LHCN-M2 (cell line): ENCODE data around the gene LRRC49. TPM values are rescaled to one million over a fixed set of nuclear protein-coding genes. Genes with fewer than 3 reads are reported as not detected.

Experiments
- DNase-seq: peaks from one replicate; pipeline ENCODE4 v3.0.0-alpha.2; 2012; ENCODE audit warnings: low read depth
- total RNA-seq: library from RNA; depleted of rRNA; stranded (reverse); fragments of >200 nt; gene quantifications from 2 replicates; pipeline ENCODE4 v1.2.3, GENCODE V29; 2014

Gene LRRC49
- total RNA-seq, 1 experiment from 2014 or later, result 4.9 TPM

DNA sequence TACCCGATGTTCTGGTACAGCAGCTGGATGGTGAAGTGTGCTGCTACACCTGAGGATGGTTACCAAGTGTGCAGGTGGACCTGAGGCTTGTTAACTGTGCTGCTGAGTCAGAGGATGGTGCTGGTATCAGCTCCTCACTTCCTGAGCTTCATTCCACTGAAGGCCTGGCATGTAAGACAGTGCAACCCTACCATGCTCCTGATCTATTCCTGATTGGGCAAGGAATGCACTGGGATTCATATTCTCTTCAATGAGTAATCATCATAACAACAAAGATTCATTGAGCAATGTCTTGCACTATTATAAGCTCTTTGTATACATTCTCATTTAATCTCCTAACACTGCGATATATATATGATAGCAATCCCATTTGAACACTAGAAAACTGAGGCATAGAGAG is 159.7 kb downstream of the LRRC49 start:
- peak; percentile 49 for DNase-seq

DNA sequence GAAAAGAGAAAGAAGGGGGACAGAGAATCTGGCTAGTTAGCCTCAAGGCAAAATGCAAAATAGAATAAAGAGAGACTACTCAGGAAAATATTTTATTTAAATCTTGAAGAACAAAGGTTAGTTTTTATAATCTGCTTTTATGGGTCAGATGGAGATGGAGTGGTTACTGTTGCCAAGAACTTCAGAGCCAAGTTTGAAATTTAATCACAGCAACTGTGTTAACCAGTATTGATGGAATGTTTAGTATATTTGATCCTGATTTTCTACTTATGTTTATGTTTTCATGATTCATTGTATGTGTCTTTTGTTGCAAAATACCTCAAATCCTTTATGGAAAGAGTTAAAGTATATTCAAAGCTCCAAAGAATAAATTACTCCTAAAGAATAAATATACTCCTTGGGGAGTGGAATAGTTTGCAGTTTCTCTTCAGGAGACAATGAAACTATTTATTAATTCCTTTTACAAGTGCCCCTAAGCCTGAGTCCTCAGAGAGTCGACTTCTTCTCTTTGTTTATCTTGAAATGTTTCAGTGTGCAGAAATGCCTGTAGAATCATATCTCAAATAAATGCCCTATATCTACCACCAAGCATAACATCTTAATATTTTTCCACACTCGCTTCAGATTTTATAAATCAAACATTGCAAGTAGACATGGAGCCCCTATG is 161.8 kb downstream of the LRRC49 start:
- peak; percentile 25 for DNase-seq

DNA sequence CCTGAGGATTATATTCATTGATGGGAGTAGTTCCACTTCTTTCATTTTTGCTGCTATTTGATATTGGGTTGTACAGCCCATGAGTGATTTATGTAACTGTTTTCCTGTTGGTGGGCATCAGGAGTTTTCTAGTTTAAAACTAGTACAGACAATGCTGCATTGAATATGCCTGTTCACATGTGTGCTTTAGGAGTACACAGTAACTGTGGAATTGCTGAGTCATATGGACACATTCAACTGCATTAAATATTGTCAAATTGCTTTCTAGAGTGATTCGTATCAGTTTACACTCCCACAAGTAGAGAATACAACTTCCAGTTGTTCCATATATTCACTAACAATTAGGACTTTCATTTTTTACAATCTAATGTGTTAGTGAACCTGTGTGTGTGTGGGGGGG is 162.8 kb downstream of the LRRC49 start:
- DNase-seq, result peak; percentile 65

DNA sequence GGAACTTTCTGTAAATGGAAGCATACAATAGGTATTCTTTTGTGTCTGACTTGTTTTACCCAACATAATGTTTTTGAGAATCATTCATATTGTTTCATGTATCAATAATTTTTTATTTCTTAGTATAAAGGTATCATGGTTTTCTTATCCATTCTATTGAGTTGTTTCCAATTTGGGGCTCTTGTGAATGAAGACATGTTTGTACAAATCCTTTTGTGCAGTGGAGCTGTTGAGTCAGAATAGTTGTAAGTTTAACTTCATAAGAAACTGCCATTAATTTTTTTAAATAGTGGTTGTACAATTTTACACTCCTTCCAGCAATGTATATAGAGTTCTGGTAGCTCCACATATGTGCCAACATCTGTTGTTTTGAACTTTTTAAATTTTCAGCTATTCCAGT is 163.5 kb downstream of the LRRC49 start:
- DNase-seq, result no peak

DNA sequence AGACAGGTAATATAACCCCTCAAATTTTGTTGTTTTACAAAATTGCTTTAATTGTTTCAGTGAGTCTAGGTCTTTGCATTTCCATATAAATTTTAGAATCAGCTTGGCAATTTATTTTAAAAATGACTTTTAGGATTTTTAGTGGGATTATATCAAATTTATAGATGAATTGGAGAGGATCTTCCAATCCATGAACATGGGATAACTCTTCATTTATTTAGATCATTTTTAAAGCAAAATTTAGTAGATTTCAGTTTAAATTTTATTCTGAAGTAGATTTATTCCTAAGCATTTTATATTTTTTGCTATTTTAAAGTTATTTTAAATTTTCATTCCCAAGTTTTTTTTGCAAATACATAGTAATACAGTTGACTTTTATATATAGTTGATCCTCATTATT is 164.5 kb downstream of the LRRC49 start:
- no peak for DNase-seq

DNA sequence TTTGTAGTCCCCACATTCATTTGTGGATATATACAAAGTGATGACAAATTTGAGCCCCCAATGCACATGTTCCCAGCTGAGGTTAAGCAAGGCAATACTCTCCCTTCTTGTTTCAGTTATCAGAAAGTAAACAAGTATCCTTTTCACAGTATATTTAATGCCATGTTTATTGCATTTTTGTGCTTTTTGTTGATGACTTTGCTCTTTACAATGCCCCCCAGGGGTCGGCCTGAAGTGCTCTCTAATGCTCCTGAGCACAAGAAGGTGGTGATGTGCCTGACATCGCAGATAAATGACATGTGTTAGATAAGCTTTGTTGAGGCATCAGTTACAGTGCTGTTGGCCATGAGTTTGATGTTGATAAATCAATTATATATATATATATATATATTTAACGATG is 165.0 kb downstream of the LRRC49 start:
- no peak for DNase-seq

DNA sequence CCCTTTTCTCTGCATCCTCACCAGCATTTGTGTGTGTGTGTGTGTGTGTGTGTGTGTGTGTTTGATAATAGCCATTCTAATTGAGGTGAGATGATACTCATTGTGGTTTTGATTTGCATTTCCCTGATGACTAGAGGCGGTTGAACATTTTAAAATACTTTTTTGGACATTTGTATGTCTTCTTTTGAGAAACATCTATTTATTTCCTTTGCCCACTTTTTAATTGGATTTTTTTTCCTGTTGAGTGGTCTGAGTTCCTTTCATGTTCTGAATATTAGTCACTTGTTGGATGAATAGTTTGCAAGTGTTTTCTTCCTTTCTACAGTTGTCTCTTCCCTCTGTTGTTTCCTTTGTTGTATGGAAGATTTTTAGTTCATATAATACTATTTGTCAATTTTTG is 168.4 kb downstream of the LRRC49 start:
- peak; percentile 51 for DNase-seq

DNA sequence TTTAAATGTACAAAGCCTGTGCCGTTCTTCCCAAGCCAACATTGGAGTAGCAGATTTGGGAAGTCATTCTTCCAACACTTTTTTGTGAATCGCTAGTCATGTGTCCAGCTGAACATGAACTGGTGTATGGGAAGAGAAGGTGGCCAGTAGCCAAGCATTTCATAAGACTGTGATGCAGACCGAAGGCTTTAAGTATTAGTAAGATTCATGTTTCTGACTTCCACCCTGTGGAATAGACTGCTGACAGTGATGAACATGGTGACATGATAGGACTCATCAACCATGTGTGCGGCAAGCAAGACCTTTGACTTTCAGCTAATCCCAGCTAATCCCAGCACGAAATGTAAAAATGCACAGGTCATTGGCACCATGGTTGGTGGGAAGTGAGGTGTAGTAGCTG is 174.4 kb downstream of the LRRC49 start:
- peak; percentile 79 for DNase-seq

DNA sequence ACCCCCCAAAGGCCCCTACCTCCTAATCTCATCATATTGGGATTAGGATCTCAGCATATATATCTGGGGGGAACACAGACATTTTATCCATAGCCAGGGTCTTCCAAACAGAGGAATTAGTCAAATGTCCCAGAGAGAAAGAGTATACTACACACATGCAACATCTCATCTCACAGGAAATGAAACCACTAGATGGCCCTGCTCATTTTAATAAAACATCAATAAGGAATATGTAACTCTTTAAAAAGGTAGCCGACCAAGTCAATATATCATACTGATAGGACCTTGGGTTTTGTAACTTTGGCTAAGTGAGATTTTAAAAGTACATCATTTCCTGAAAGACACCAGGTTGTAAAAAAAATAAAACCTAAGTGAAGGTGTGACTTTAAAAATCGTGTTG is 177.1 kb downstream of the LRRC49 start:
- no peak for DNase-seq

DNA sequence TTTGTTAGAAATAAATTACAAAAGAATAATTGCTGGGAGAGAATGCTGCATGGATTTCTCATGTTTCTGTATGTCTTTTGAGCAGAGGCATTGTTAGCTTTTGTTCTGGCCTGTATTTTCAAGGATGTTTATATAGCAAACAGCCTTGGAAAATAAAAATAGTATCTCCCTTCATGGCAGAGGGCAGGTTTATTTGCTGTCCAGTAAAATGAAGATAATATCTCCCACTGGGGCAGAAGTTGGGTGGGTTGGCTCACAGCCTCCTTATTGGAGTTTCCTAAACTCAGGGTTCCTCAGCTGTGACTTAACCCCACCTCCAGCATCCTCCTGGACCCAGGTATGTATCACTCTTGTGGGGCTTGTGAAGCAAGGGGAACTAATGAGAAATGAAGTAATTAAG is 178.9 kb downstream of the LRRC49 start:
- no peak for DNase-seq

DNA sequence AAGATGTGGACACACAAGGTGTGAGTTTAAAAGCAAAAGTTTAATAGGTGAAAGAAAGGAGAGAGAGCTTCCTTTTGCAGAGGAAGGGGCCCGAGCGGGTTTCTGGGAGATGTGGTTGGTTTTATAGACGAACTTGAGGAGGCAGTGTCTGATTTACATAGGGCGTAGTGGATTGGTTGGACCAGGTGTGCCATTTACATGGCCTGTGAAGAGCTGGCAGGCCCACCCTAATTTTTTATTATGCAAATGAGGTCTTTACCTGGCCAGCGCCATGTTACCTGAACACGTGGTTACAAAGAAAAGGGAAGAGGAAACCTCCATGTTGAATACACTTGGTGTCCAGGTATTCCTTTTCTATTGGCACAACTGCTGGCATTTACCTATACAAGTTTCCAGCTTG is 179.8 kb downstream of the LRRC49 start:
- DNase-seq, result no peak

DNA sequence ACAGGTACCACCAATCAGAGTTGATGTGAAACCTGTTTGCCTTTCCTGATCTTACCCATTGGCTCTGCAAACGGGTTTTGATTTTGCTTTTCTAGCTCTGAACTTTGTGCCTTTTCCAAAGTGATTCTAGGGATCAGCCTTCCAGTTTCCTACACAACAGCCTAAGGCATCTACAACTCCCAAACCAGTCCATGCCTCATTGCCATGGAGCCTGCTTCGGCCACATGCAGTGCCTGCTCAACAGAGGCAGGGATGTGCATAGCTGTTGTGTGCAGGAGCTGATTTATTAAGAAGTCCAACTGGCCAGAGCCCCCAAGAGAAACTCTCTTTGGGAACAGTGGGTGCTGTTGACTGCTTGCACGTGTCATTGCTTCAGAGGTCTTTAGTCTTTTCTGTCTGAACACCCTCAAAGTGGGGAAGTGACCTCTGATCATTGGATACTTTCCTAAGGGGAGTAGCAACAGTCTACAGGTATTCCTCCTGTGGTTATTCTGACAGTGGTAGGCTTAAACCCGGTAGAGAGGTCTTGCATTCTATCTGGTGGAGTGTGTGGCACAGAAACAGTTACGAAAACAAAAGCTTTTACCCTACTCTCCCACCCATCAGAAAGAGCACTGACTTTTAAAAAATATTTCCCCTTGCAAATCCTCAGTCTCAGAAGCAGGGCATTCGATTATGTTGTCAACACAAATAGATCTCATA is 186.0 kb downstream of the LRRC49 start:
- DNase-seq, result no peak

DNA sequence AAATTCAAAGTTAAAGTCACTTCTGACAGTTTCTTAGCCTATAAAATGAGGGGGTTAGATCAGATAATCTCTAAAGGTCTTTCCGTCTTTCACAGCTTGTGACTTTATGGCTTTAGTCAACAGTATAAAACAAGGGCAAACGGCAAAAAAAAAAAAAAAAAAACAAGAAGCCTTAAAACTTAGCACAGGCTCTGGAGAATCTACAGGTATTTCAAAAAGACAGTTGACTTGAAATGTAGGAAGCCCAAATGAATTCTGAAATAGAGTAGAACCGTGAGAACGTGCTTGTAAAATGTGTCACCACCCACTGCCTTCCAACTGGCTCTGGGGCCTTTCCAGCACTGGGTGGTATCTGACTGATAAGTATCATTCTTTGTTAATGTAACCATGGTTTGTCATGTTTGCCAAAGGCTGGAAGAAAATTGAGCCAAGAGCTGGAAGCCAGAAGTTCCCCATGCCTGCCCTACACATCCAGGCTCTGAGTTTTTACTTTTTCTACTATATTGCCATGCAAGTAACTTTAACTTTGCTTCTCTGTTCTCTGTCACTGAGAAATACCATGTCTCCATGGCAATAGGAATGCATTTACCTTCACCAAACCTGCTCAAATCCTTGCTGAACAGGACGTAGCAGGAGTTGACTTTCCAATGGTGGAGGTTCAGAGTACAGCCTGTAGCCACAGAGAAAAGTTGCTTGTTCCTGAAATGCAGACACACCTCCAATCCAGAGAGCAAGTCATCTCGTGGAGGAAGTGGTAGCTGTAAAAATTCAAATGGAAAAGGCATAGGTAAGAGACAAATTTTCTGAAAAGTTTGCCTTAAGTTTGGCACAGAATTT is 186.8 kb downstream of the LRRC49 start:
- peak; percentile 68 for DNase-seq

DNA sequence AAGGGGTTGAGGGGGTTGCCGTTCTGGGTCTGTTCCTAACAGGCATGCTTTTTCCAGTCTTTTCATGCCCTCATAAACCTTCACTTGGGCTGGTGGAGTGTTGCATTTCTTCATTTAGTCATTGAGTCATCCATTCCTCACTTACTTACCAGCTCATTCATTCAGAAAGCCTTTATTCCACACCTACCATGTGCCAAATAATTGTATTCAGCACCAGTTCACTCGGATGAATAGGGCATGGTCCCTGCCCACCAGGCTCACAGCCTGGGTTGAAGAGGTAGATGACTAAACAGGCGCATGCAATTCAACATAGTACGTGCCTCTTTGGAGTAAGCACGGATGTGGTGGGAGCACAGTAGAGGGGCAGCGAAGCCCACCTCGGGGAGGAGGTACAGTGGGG is 187.5 kb downstream of the LRRC49 start:
- no peak for DNase-seq

DNA sequence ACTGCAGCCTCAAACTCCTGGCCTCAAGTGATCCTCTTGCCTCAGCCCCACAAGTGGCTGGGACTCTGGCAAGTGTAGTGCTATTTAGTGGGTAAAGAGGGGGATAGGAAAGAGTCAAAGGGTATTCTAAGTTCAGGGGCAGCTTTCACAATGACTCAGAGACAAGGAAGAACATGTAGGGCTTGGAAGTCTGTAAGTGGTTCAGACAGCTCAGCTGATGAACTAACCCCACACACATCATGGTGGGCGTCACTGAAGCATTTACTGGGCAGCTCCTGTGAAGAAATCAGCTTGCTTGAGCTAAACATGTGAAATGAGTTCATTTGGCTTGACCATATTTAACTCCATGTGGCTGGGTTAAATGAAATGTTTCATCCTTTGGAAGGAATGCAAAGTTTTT is 188.1 kb downstream of the LRRC49 start:
- peak; percentile 43 for DNase-seq

DNA sequence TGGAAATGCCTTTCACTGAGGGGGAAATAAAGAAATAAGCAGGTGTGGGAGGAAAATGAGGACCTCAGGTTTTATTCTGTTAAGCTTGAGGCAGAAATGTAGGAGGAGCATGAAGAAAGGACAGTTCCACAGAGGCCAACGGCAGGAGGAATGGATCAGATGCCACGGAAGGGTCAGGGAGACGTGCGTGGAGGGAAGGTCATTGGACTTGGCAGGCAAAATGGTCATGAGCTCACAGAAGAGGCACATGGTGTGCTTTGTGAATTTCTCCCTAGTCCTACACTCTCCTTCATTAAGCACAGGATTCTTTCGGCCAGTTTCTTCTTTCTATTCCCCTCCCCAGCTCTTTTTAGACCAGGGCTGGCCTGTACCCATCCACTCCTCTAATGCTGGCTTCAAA is 190.2 kb downstream of the LRRC49 start:
- DNase-seq, result no peak

DNA sequence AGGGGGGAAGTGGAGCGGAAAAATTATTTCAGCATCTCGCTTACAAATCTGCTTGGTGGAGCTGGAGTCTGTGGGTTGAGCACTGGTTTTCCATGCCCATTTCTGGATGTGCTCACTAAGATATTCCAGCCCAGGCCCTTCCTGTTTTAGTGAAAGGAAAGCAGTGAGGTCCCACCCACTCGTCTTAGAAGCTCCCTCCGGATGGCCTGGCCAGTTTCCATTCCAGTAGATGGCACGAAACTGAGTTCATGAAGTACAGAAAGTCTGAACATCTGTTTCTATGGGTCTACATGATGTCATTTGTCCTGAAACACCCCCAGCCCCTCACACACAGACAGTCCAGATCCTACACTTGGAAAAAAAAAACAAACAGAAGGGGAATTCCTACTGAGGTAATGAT is 190.7 kb downstream of the LRRC49 start:
- no peak for DNase-seq

DNA sequence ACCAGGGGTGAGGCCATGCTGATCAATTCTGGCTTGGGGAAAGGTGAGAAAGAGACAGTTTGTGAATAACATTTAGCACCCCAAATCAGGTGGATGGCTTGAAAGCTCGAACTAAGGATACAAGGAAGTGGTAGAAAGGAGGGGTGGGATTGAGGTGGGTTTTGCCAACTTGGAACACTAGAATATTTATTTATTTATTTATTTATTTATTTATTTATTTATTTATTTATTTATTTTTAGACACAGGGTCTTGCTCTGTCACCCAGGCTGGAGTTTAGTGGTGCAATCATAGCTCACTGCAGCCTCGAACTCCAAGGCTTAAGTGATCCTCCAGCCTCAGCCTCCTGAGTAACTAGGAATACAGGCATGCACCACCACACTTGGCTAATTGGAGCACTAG is 191.6 kb downstream of the LRRC49 start:
- no peak for DNase-seq

DNA sequence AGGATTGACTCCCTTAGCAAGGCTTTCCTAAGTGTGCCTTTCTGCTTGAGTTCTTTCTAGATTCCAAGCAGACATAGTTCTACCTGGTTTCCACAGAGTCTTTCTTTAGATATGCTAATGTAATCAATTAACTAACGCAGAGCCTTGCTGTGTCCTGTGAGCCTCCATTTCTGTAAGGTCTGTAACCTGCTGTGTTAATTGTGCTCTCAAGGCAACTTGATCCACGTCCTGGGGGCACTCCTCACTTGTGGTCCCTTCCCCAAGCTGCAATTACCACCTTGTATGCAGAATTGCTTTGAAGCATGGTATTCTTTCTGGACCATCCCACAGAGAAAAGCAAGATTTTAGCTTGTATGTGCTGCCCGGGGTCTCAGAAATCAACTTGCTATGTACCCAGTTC is 193.2 kb downstream of the LRRC49 start:
- DNase-seq, result no peak

DNA sequence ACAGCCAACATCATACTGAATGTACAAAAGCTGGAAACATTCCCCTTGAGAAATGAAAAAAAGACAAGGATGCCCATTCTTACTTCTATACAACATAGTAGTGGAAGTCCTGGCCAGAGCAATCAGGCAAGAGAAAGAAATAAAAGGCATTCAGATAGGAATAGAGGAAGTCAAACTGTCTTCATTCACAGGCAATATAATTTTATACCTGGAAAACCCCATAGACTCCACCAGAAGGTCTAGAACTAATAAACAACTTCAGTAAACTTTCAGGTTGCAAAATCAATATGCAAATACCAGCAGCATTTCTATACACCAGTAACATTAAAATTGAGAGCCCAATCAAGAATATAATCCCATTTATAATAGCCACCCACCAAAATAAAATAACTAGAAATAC is 195.5 kb downstream of the LRRC49 start:
- no peak for DNase-seq

DNA sequence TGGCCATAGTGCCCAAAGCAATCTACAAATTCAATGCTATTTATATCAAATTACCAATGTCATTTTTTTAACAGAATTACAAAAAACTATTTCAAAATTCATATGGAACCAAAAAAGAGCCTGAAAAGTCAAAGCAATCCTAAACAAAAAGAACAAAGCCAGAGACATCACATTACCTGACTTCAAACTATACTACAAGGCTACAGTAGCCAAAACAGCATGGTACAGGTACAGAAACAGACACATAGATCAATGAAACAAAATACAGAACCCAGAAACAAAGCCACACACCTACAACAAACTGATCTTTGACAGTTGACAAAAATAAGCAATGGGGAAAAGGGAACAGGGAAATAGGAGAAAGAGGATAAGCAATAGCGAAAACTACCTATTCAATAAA is 196.1 kb downstream of the LRRC49 start:
- DNase-seq, result no peak

DNA sequence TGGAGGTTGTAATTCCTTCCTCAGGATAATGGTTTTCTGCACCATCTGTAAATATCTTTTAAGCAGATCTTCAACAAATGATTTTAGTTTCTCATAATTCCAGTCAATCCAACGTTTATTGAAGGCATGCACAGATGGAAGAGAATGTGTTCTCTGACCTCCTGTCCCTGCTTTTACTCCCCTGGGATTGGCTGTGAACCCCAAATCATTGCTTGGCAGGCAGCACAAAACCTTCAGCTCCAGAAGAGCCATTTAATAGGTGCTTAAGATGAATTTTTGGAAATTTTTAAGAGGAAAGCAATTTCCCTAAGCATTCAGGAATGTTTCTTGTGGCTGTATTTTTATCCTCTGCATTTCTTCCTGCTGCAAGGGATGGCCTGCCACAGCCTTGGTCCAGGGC is 197.2 kb downstream of the LRRC49 start:
- no peak for DNase-seq

DNA sequence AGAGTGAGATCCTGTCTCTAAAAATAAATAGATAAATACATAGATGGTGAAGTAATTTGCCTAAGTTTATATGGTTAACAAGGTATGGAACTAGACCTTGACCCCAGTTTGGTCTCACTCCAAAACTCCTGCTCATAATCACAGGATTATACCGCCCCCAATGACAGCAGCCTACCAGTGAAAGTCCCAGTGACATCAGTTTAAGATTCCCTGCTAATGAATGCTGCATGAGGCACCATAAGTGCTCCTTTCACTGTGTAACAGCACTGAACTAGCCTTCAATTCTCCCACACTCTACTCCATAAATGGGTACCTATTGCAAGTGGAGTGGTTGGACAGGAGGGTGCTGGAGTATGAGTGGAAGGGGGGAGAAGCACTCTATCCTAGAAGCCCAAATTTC is 199.0 kb downstream of the LRRC49 start:
- DNase-seq, result no peak
